HL-60 (cell line): ENCODE results near the gene PREPL.

Experiments
- TF ChIP-seq, protein P1 (sequence below): IDR thresholded peaks from one replicate; pipeline ENCODE4 v1.5.1; 2011; ENCODE audit warnings: low read length, control low read depth, inconsistent platforms; ENCODE audit not compliant: insufficient read depth
- TF ChIP-seq, protein P2 (sequence below): IDR thresholded peaks from 2 replicates; pipeline ENCODE4 v1.6.1; 2012; ENCODE audit warnings: low read depth; ENCODE audit not compliant: insufficient replicate concordance

DNA sequence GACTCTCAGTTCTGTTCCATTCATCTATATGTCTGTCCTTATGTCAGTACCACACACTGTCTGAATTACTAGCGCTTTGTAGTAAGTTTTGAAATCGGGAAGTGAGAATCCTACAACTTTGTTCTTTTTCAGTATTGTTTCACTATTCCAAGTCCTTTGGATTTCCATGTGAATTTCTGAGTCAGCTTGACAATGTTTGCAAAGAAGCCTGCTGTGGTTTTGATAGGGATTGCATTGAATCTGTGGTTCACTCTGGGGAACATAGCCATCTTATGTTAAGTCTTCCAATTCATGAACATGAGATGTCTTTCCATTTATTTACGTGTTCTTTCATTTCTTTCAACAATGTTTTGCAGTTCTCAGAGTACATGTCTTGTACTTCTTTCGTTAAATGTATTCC lies 71.0 kb downstream of the PREPL start:
- TF ChIP-seq, protein P1, sequence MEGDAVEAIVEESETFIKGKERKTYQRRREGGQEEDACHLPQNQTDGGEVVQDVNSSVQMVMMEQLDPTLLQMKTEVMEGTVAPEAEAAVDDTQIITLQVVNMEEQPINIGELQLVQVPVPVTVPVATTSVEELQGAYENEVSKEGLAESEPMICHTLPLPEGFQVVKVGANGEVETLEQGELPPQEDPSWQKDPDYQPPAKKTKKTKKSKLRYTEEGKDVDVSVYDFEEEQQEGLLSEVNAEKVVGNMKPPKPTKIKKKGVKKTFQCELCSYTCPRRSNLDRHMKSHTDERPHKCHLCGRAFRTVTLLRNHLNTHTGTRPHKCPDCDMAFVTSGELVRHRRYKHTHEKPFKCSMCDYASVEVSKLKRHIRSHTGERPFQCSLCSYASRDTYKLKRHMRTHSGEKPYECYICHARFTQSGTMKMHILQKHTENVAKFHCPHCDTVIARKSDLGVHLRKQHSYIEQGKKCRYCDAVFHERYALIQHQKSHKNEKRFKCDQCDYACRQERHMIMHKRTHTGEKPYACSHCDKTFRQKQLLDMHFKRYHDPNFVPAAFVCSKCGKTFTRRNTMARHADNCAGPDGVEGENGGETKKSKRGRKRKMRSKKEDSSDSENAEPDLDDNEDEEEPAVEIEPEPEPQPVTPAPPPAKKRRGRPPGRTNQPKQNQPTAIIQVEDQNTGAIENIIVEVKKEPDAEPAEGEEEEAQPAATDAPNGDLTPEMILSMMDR = no peak
- TF ChIP-seq, protein P2, sequence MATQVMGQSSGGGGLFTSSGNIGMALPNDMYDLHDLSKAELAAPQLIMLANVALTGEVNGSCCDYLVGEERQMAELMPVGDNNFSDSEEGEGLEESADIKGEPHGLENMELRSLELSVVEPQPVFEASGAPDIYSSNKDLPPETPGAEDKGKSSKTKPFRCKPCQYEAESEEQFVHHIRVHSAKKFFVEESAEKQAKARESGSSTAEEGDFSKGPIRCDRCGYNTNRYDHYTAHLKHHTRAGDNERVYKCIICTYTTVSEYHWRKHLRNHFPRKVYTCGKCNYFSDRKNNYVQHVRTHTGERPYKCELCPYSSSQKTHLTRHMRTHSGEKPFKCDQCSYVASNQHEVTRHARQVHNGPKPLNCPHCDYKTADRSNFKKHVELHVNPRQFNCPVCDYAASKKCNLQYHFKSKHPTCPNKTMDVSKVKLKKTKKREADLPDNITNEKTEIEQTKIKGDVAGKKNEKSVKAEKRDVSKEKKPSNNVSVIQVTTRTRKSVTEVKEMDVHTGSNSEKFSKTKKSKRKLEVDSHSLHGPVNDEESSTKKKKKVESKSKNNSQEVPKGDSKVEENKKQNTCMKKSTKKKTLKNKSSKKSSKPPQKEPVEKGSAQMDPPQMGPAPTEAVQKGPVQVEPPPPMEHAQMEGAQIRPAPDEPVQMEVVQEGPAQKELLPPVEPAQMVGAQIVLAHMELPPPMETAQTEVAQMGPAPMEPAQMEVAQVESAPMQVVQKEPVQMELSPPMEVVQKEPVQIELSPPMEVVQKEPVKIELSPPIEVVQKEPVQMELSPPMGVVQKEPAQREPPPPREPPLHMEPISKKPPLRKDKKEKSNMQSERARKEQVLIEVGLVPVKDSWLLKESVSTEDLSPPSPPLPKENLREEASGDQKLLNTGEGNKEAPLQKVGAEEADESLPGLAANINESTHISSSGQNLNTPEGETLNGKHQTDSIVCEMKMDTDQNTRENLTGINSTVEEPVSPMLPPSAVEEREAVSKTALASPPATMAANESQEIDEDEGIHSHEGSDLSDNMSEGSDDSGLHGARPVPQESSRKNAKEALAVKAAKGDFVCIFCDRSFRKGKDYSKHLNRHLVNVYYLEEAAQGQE = no peak
